Measurements from ENCODE around the gene NMNAT3. TPM values are rescaled to one million over a fixed set of nuclear protein-coding genes. Genes with fewer than 3 reads are reported as not detected.

The NMNAT3 gene
- 0.27 and 0.85 TPM in 2 replicates for total RNA-seq

GRCh38 chr3:139677388-139678155 lies at the start of gene NMNAT3:
NMNAT3 (minus strand) TSS chr3:139677972; CDS start chr3:139627724, 50,248 bp downstream.

Other genes with a start within 250 kb of the NMNAT3 start
- not detected in 2 replicates for gene RBP2, start 201.5 kb downstream of the NMNAT3 start, total RNA-seq
- gene RBP1, start 138.2 kb downstream of the NMNAT3 start, total RNA-seq: 0.19 and 3.1 TPM in 2 replicates

All from endothelial cell of coronary artery (primary cell).